ENCODE measurements around the gene OSBPL1A.

GRCh38 chr18:24364177-24364576 is 33.4 kb downstream of the OSBPL1A start:
- TF ChIP-seq POLR2A (IDR thresholded peaks at IDR 0.05; ENCODE audit: low read length): no peak
- TF ChIP-seq GATA1 (IDR thresholded peaks at IDR 0.05; ENCODE audit: low read depth, low read length): no peak
